Lung (tissue), 12 donors: ENCODE results near the gene GDPD3. TPM values are rescaled to one million over a fixed set of nuclear protein-coding genes. Genes with fewer than 3 reads are reported as not detected.

Source experiments
- ATAC-seq: fragments of 200-7000 bp; cut with Tn5 transposase; one replicate; pipeline ENCODE4 v1.9.1; 2020; ENCODE audit warnings: moderate number of reproducible peaks; ENCODE audit not compliant: insufficient read depth, low FRiP score
- DNase-seq, 3 donors: peaks; one replicate each; pipeline ENCODE4 v3.0.0-alpha.2; 2013 to 2017
- H3K27ac ChIP-seq, 2 donors: one replicate each; pipeline ENCODE4 v1.5.1; 2013; ENCODE audit warnings: mild to moderate bottlenecking in 2 of 2, moderate library complexity in 2 of 2, control low read depth in 1 of 2, inconsistent platforms in 1 of 2, low read depth in 1 of 2, low read length in 1 of 2
- H3K27me3 ChIP-seq, 3 donors: one replicate each; pipeline ENCODE4 v1.5.1; 2013; ENCODE audit warnings: low read length in 2 of 3; ENCODE audit not compliant: control insufficient read depth in 3 of 3, insufficient read depth in 3 of 3
- H3K36me3 ChIP-seq, 4 donors: one replicate each; pipeline ENCODE4 v1.5.1; 2013; ENCODE audit warnings: low read length in 4 of 4, mild to moderate bottlenecking in 1 of 4, moderate library complexity in 1 of 4; ENCODE audit not compliant: control insufficient read depth in 4 of 4, insufficient read depth in 4 of 4
- H3K4me1 ChIP-seq, 5 donors: one replicate each; pipeline ENCODE4 v1.5.1; 2013; ENCODE audit warnings: low read length in 5 of 5, mild to moderate bottlenecking in 2 of 5, moderate library complexity in 1 of 5; ENCODE audit not compliant: control insufficient read depth in 5 of 5, insufficient read depth in 5 of 5
- H3K4me3 ChIP-seq: one replicate; pipeline ENCODE4 v1.5.1; 2013; ENCODE audit warnings: mild to moderate bottlenecking, control low read depth, moderate library complexity
- H3K9ac ChIP-seq, 2 donors: one replicate each; pipeline ENCODE4 v1.5.1; 2013; ENCODE audit warnings: low read length in 2 of 2, control low read depth in 1 of 2; ENCODE audit not compliant: insufficient read depth in 1 of 2
- H3K9me3 ChIP-seq, 4 donors: one replicate each; pipeline ENCODE4 v1.5.1; 2013; ENCODE audit warnings: low read length in 3 of 4, mild to moderate bottlenecking in 1 of 4, moderate library complexity in 1 of 4; ENCODE audit not compliant: control insufficient read depth in 4 of 4, insufficient read depth in 3 of 4
- CTCF ChIP-seq: IDR thresholded peaks from 2 replicates; pipeline ENCODE4 v1.5.1; 2012; ENCODE audit warnings: mild to moderate bottlenecking; ENCODE audit errors: control extremely low read depth, extremely low read depth
- WGBS, 2 donors: extraction: QIAGEN DNeasy Blood & Tissue Kit; methylation state at CpG; one replicate each; pipeline ENCODE4 v1.1.7; 2013; 5-methylcytosine and 5-hydroxymethylcytosine counted together
- polyA plus RNA-seq, 2 donors: library from polyadenylated mRNA; stranded (reverse); fragments of 200-250 nt; gene quantifications; one replicate each; pipeline ENCODE4 v1.2.1, GENCODE V29; 2013
- total RNA-seq, 2 donors: library from RNA; depleted of rRNA in 1 of 2; stranded (reverse); fragments of >200 nt in 1 of 2; gene quantifications; one replicate each; pipeline ENCODE4 v1.2.1, GENCODE V29; 2014 to 2021
- donor health status: control.
- donor health status: control.
- donor health status: Bipolar disorder and iron deficiency.
- donor health status: healthy.
- donor health status: DM: yes; HTN: yes; CAD: no.

GDPD3 gene
- total and polyA plus RNA-seq, 4 donors, result 4.1 to 6.0 (median 5.5) TPM

GRCh38 chr16:30085247-30085646, 28.1 kb downstream of the GDPD3 start:
- no peak for TF ChIP-seq CTCF
- H3K4me1 ChIP-seq, result no peaks in the 10 kb centered on the region
- ATAC-seq, result no peak
- H3K9ac ChIP-seq, result no peak overlapping the region
- H3K27me3 ChIP-seq, result no peaks in the 10 kb centered on the region
- no peaks in the 10 kb centered on the region for H3K9me3 ChIP-seq
- no peak overlapping the region for H3K27ac ChIP-seq
- DNase-seq, result no peak
- WGBS, 2 donors, result 76 to 85% methylated on average over 3 of the region's 3 CpGs
- H3K4me3 ChIP-seq, result no peak overlapping the region
- H3K36me3 ChIP-seq, result peaks cover 21 to 50% (median 32%) of the 10 kb centered on the region in 4 donors

GRCh38 chr16:30084816-30085159, 28.5 kb downstream of the GDPD3 start:
- no peak overlapping the region for H3K27ac ChIP-seq
- no peaks in the 10 kb centered on the region for H3K27me3 ChIP-seq
- DNase-seq (no peak), ATAC-seq (no peak)
- H3K9ac ChIP-seq, result no peak overlapping the region
- H3K36me3 ChIP-seq, result peaks cover 21 to 52% (median 36%) of the 10 kb centered on the region in 4 donors
- TF ChIP-seq CTCF, result no peak
- no peaks in the 10 kb centered on the region for H3K4me1 ChIP-seq
- H3K9me3 ChIP-seq, result no peaks in the 10 kb centered on the region
- no peak overlapping the region for H3K4me3 ChIP-seq
- 62 to 65% methylated on average over 17 of the region's 17 CpGs for WGBS, 2 donors

GRCh38 chr16:30084096-30084815, 29.1 kb downstream of the GDPD3 start:
- ATAC-seq (peak; percentile 10), DNase-seq (no peak)
- Histone ChIP-seq H3K27me3 (no peaks in the 10 kb centered on the region), H3K4me3 (no peak overlapping the region), H3K9ac (no peak overlapping the region), H3K9me3 (no peaks in the 10 kb centered on the region), H3K4me1 (no peaks in the 10 kb centered on the region), H3K36me3 (peaks cover 21 to 57% (median 38%) of the 10 kb centered on the region in 4 donors), H3K27ac (peak overlapping the region in 1 of 2 donors; percentile 10)
- TF ChIP-seq CTCF, result no peak
- WGBS, 2 donors, result 82 to 91% methylated on average over 18 of the region's 18 CpGs
